Measurements from ENCODE around the gene OR1J2. TPM values are rescaled to one million over a fixed set of nuclear protein-coding genes. Genes with fewer than 3 reads are reported as not detected.

OR1J2 gene
- polyA plus RNA-seq, 1 donor from 2014 or later, result not detected

Other genes starting within 250 kb of the OR1J2 start
- 25.6 TPM for gene RBM18, start 246.0 kb upstream of the OR1J2 start, polyA plus RNA-seq (ENCODE audit: insufficient read depth, low read depth, low replicate concordance)
- 20.4 TPM for gene MRRF, start 245.9 kb upstream of the OR1J2 start, polyA plus RNA-seq (ENCODE audit: insufficient read depth, low read depth, low replicate concordance)
- gene PTGS1, start 139.8 kb upstream of the OR1J2 start, polyA plus RNA-seq (ENCODE audit: insufficient read depth, low read depth, low replicate concordance), result 1.4 TPM
- not detected for gene OR1J1, start 32.9 kb upstream of the OR1J2 start, polyA plus RNA-seq (ENCODE audit: insufficient read depth, low read depth, low replicate concordance)
- not detected for gene OR1J4, start 8.3 kb downstream of the OR1J2 start, polyA plus RNA-seq (ENCODE audit: insufficient read depth, low read depth, low replicate concordance)
- gene OR1N1, start 16.5 kb downstream of the OR1J2 start, polyA plus RNA-seq (ENCODE audit: insufficient read depth, low read depth, low replicate concordance), result not detected
- gene OR1N2, start 42.3 kb downstream of the OR1J2 start, polyA plus RNA-seq (ENCODE audit: insufficient read depth, low read depth, low replicate concordance), result not detected
- gene OR1L8, start 72.6 kb downstream of the OR1J2 start, polyA plus RNA-seq (ENCODE audit: insufficient read depth, low read depth, low replicate concordance), result not detected
- gene OR1Q1, start 103.9 kb downstream of the OR1J2 start, polyA plus RNA-seq (ENCODE audit: insufficient read depth, low read depth, low replicate concordance), result not detected
- gene OR1B1, start 146.8 kb downstream of the OR1J2 start, polyA plus RNA-seq (ENCODE audit: insufficient read depth, low read depth, low replicate concordance), result not detected
- gene OR1L1, start 150.9 kb downstream of the OR1J2 start, polyA plus RNA-seq (ENCODE audit: insufficient read depth, low read depth, low replicate concordance), result not detected
- gene OR1L3, start 164.3 kb downstream of the OR1J2 start, polyA plus RNA-seq (ENCODE audit: insufficient read depth, low read depth, low replicate concordance), result not detected
- not detected for gene OR1L4, start 213.2 kb downstream of the OR1J2 start, polyA plus RNA-seq (ENCODE audit: insufficient read depth, low read depth, low replicate concordance)
- gene OR1L6, start 231.5 kb downstream of the OR1J2 start, polyA plus RNA-seq (ENCODE audit: insufficient read depth, low read depth, low replicate concordance), result not detected